Measurements from ENCODE around the gene MKRN3.

GRCh38 chr15:23524816-23525215 lies 40.7 kb upstream of the MKRN3 start:
- TF ChIP-seq POLR2A (IDR thresholded peaks at IDR 0.05; ENCODE audit: low read length) (no peak), GATA1 (IDR thresholded peaks at IDR 0.05; ENCODE audit: low read depth, low read length) (no peak)
